Type B pancreatic cell (in vitro differentiated cells): ENCODE data around the gene EGFR. TPM values are rescaled to one million over a fixed set of nuclear protein-coding genes. Genes with fewer than 3 reads are reported as not detected.

Source experiments
- DNase-seq: peaks from one replicate; pipeline ENCODE4 v3.0.0; 2021; ENCODE audit warnings: mixed read lengths; ENCODE audit not compliant: unreplicated experiment; ENCODE audit errors: extremely low spot score
- H3K27ac Mint-ChIP-seq: 2 replicates; pipeline ENCODE4 v1.8.0; 2021; ENCODE audit warnings: mild to moderate bottlenecking, mixed read lengths
- H3K27me3 Mint-ChIP-seq: 2 replicates; pipeline ENCODE4 v1.8.0; 2021; ENCODE audit warnings: mixed read lengths
- H3K36me3 Mint-ChIP-seq: 2 replicates; pipeline ENCODE4 v1.8.0; 2021; ENCODE audit warnings: mixed read lengths
- H3K4me1 Mint-ChIP-seq: one replicate; pipeline ENCODE4 v1.8.0; 2021; ENCODE audit warnings: mixed read lengths; ENCODE audit not compliant: unreplicated experiment
- H3K4me3 Mint-ChIP-seq: 2 replicates; pipeline ENCODE4 v1.8.0; 2021; ENCODE audit warnings: mild to moderate bottlenecking, mixed read lengths
- H3K9me3 Mint-ChIP-seq: 2 replicates; pipeline ENCODE4 v1.8.0; 2021; ENCODE audit warnings: mixed read lengths
- CTCF ChIP-seq: fragments of 200-600 bp; sonication (generic); conservative IDR thresholded peaks from 2 replicates; pipeline ENCODE4 v1.5.0; 2021; ENCODE audit warnings: antibody characterized with exemption, mild to moderate bottlenecking
- total RNA-seq: library from RNA; stranded (reverse); gene quantifications from 2 replicates; pipeline ENCODE4 v1.2.1, GENCODE V29; 2021; ENCODE audit warnings: low replicate concordance

EGFR gene
- total RNA-seq, 1 donor from 2014 or later = 44.6 TPM

GRCh38 chr7:55060085-55060484, 41.3 kb downstream of the EGFR start:
- H3K4me3 Mint-ChIP-seq = no peak overlapping the region
- H3K4me1 Mint-ChIP-seq = peaks cover 65% of the 10 kb centered on the region
- no peak for DNase-seq
- H3K27me3 Mint-ChIP-seq = no peaks in the 10 kb centered on the region
- peaks cover 19% of the 10 kb centered on the region for H3K36me3 Mint-ChIP-seq
- no peak for TF ChIP-seq CTCF
- no peak overlapping the region for H3K27ac Mint-ChIP-seq
- peaks cover 4% of the 10 kb centered on the region for H3K9me3 Mint-ChIP-seq

- peak overlapping the region; percentile 15 for H3K27ac Mint-ChIP-seq
- TF ChIP-seq CTCF = no peak
Measured at GRCh38 chr7:55060636-55061022, 41.8 kb downstream of the EGFR start.

GRCh38 chr7:55061726-55062499, 43.1 kb downstream of the EGFR start:
- H3K9me3 Mint-ChIP-seq = no peaks in the 10 kb centered on the region
- no peak overlapping the region for H3K4me3 Mint-ChIP-seq
- no peak for TF ChIP-seq CTCF
- peaks cover 70% of the 10 kb centered on the region for H3K4me1 Mint-ChIP-seq
- peaks cover 8% of the 10 kb centered on the region for H3K36me3 Mint-ChIP-seq
- H3K27ac Mint-ChIP-seq = peak overlapping the region; percentile 3
- H3K27me3 Mint-ChIP-seq = no peaks in the 10 kb centered on the region
- DNase-seq = no peak

More at GRCh38 chr7:55060636-55061022, 41.8 kb downstream of the EGFR start:
- Mint-ChIP-seq H3K9me3 (peaks cover 3% of the 10 kb centered on the region), H3K4me3 (no peak overlapping the region), H3K36me3 (peaks cover 14% of the 10 kb centered on the region), H3K4me1 (peaks cover 65% of the 10 kb centered on the region), H3K27me3 (no peaks in the 10 kb centered on the region)
- DNase-seq = no peak

- no peak for TF ChIP-seq CTCF
- Mint-ChIP-seq H3K4me3 (no peak overlapping the region), H3K27me3 (no peaks in the 10 kb centered on the region), H3K27ac (no peak overlapping the region), H3K36me3 (peaks cover 8% of the 10 kb centered on the region), H3K4me1 (peaks cover 65% of the 10 kb centered on the region), H3K9me3 (no peaks in the 10 kb centered on the region)
- DNase-seq = no peak
Measured at GRCh38 chr7:55063061-55063460, 44.2 kb downstream of the EGFR start.

GRCh38 chr7:55063633-55064032, 44.8 kb downstream of the EGFR start:
- peaks cover 68% of the 10 kb centered on the region for H3K4me1 Mint-ChIP-seq
- DNase-seq = no peak
- H3K27ac Mint-ChIP-seq = no peak overlapping the region
- no peaks in the 10 kb centered on the region for H3K27me3 Mint-ChIP-seq
- H3K36me3 Mint-ChIP-seq = peaks cover 8% of the 10 kb centered on the region
- no peak for TF ChIP-seq CTCF
- no peak overlapping the region for H3K4me3 Mint-ChIP-seq
- no peaks in the 10 kb centered on the region for H3K9me3 Mint-ChIP-seq
